Mesenchymal stem cell (in vitro differentiated cells and primary cell): ENCODE measurements around the gene NUMB.

ENCODE experiments used
- DNase-seq: peaks from one replicate; pipeline ENCODE4 v3.0.0-alpha.2; 2013
- H2AFZ ChIP-seq: one replicate; pipeline ENCODE4 v1.6.1; 2013; ENCODE audit warnings: low read depth, mild to moderate bottlenecking, control low read depth, inconsistent platforms, low read length, moderate library complexity
- H2AK5ac ChIP-seq: 2 replicates; pipeline ENCODE4 v1.6.1; 2013; ENCODE audit warnings: low read length, moderate library complexity, mild to moderate bottlenecking, inconsistent platforms; ENCODE audit not compliant: severe bottlenecking
- H2BK120ac ChIP-seq: one replicate; pipeline ENCODE4 v1.6.1; 2013; ENCODE audit warnings: low read depth, mild to moderate bottlenecking, inconsistent platforms, low read length, moderate library complexity
- H2BK12ac ChIP-seq, 2 experiments: one replicate each; pipeline ENCODE4 v1.6.1; 2013; ENCODE audit warnings: inconsistent platforms in 2 of 2, low read length in 2 of 2, mild to moderate bottlenecking in 2 of 2, moderate library complexity in 2 of 2, control low read depth in 1 of 2
- H2BK15ac ChIP-seq: one replicate; pipeline ENCODE4 v1.6.1; 2013; ENCODE audit warnings: mild to moderate bottlenecking, low read depth, inconsistent platforms; ENCODE audit not compliant: poor library complexity, severe bottlenecking
- H2BK5ac ChIP-seq: 2 replicates; pipeline ENCODE4 v1.6.1; 2013; ENCODE audit warnings: low read depth, mild to moderate bottlenecking, low read length, control low read depth, inconsistent platforms; ENCODE audit not compliant: poor library complexity, severe bottlenecking
- H3K14ac ChIP-seq, 2 experiments: one replicate each; pipeline ENCODE4 v1.6.1; 2013; ENCODE audit warnings: inconsistent platforms in 2 of 2, low read length in 2 of 2, control low read depth in 1 of 2, mild to moderate bottlenecking in 1 of 2, moderate library complexity in 1 of 2
- H3K18ac ChIP-seq, 2 experiments: one replicate each; pipeline ENCODE4 v1.6.1; 2013; ENCODE audit warnings: inconsistent platforms in 2 of 2, low read length in 2 of 2, control low read depth in 1 of 2, low read depth in 1 of 2, mild to moderate bottlenecking in 1 of 2
- H3K23ac ChIP-seq, 2 experiments: one replicate each; pipeline ENCODE4 v1.6.1; 2013; ENCODE audit warnings: inconsistent platforms in 2 of 2, low read length in 2 of 2, mild to moderate bottlenecking in 2 of 2, moderate library complexity in 2 of 2, control low read depth in 1 of 2
- H3K27ac ChIP-seq: 2 replicates; pipeline ENCODE4 v1.5.1; 2013; ENCODE audit warnings: mild to moderate bottlenecking, moderate library complexity, low read length, control low read depth, inconsistent platforms; ENCODE audit not compliant: poor library complexity, severe bottlenecking
- H3K27me3 ChIP-seq, 2 experiments: 2 replicates each; pipeline versions ENCODE4 v1.6.1 to v1.7.0; 2013; ENCODE audit warnings: low read length in 2 of 2, mild to moderate bottlenecking in 2 of 2, moderate library complexity in 2 of 2, control low read depth in 1 of 2, inconsistent platforms in 1 of 2; ENCODE audit not compliant: control insufficient read depth in 1 of 2, insufficient read depth in 1 of 2
- H3K36me3 ChIP-seq, 2 experiments: 2 replicates each; pipeline versions ENCODE4 v1.6.1 to v1.7.0; 2013; ENCODE audit warnings: low read length in 2 of 2, control low read depth in 1 of 2, inconsistent platforms in 1 of 2, low read depth in 1 of 2, mild to moderate bottlenecking in 1 of 2; ENCODE audit not compliant: insufficient read depth in 2 of 2, control insufficient read depth in 1 of 2
- H3K4ac ChIP-seq, 2 experiments: one replicate each; pipeline ENCODE4 v1.6.1; 2013; ENCODE audit warnings: inconsistent platforms in 2 of 2, low read length in 2 of 2, mild to moderate bottlenecking in 2 of 2, moderate library complexity in 2 of 2, control low read depth in 1 of 2, low read depth in 1 of 2
- H3K4me1 ChIP-seq: 2 replicates; pipeline ENCODE4 v1.6.1; 2013; ENCODE audit warnings: low read depth, low read length, control low read depth; ENCODE audit not compliant: control insufficient read depth, insufficient read depth
- H3K4me2 ChIP-seq: 2 replicates; pipeline ENCODE4 v1.6.1; 2013; ENCODE audit warnings: low read length, mild to moderate bottlenecking, inconsistent platforms; ENCODE audit not compliant: poor library complexity, severe bottlenecking
- H3K4me3 ChIP-seq, 2 experiments: 2 replicates each; pipeline versions ENCODE4 v1.5.1 to v1.7.0; 2013; ENCODE audit warnings: low read length in 2 of 2, mild to moderate bottlenecking in 2 of 2, control low read depth in 1 of 2, low read depth in 1 of 2; ENCODE audit not compliant: insufficient read depth in 1 of 2
- H3K79me1 ChIP-seq: replicated peaks from 2 replicates; pipeline ENCODE4 v1.6.1; 2013; ENCODE audit warnings: mild to moderate bottlenecking, control low read depth, low read length, inconsistent platforms; ENCODE audit not compliant: poor library complexity, severe bottlenecking
- H3K9ac ChIP-seq: 2 replicates; pipeline ENCODE4 v1.7.0; 2013; ENCODE audit warnings: mild to moderate bottlenecking, low read length, moderate library complexity
- H3K9me3 ChIP-seq: 2 replicates; pipeline ENCODE4 v1.7.0; 2013; ENCODE audit warnings: mild to moderate bottlenecking, low read length; ENCODE audit not compliant: control insufficient read depth
- H4K8ac ChIP-seq: one replicate; pipeline ENCODE4 v1.6.1; 2013; ENCODE audit warnings: inconsistent platforms, mild to moderate bottlenecking, low read length, moderate library complexity
- H4K91ac ChIP-seq: one replicate; pipeline ENCODE4 v1.6.1; 2013; ENCODE audit warnings: mild to moderate bottlenecking, low read length, inconsistent platforms
- WGBS: methylation state at CpG from one replicate; pipeline ENCODE4 v1.1.7; 2013; ENCODE audit warnings: mixed read lengths; 5-methylcytosine and 5-hydroxymethylcytosine counted together

The NUMB gene

DNA sequence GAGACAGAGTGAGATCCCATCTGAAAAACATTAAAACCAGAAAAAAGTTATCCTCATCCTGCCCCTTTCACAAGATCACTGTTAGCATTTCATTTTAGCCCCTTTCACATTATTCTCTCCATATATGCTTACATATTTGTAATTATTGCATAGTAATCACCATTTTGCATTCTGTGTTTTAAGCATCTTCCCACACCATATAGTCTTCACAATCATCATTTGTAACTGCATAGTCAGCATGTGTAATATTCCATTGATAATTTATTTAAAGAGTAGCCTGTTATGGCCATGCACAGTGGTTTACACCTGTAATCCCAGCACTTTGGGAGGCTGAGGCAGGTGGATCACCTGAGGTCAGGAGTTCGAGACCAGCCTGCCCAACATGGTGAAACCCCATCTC lies 209.2 kb downstream of the NUMB start:
- Histone ChIP-seq H3K9ac (peak overlapping the region; percentile 77), H3K36me3 (peaks cover 0 to 60% of the 10 kb centered on the region in 2 experiments), H3K27ac (peak overlapping the region; percentile 50), H3K14ac (no peak overlapping the region), H4K91ac (no peak overlapping the region), H3K4me1 (peaks cover 49% of the 10 kb centered on the region), H2BK12ac (no peak overlapping the region), H3K4ac (no peak overlapping the region), H3K23ac (no peak overlapping the region), H3K18ac (no peak overlapping the region), H2BK15ac (no peak overlapping the region), H2BK120ac (no peak overlapping the region), H2AFZ (no peak overlapping the region), H3K27me3 (peaks cover 0 to 2% of the 10 kb centered on the region in 2 experiments), H4K8ac (no peak overlapping the region), H3K4me2 (no peak overlapping the region), H3K9me3 (no peaks in the 10 kb centered on the region), H3K79me1 (peaks cover 15% of the 10 kb centered on the region), H2BK5ac (no peak overlapping the region), H3K4me3 (no peak overlapping the region), H2AK5ac (no peak overlapping the region)
- DNase-seq = no peak
- WGBS = 100% methylated on average over 1 of the region's 1 CpG

DNA sequence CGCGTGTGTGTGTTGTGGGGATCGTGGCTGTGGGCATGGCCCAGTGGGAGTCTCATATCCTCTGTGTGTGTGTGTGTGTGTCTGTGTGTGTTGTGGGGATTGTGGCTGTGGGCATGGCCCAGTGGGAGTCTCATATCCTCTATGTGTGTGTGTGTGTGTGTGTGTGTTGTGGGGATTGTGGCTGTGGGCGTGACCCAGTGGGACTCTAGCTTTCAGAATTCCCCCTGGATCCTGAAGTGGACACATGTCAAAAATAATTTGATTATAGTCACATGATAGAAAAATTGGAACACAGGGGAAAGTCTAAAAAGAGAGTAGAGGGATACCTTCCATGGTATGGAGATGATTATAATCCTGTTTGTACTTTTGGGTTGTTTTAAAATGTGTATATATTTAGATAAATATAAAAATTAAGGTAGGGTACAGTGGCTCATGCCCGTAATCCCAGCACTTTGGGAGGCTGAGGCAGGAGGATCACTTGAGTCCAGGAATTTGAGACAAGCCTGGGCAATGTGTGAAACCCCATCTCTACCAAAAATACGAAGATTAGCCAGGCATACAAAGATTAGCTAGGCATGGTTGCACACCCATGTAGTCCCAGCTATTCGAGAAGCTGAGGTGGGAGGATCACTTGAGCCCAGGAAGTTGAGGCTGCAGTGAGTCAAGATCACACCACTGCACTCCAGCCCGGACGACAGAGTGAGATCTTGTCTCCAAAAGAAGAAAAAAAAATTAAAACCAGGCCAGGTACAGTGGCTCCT lies 210.1 kb downstream of the NUMB start:
- no peak overlapping the region for H4K91ac ChIP-seq
- H2BK5ac ChIP-seq = no peak overlapping the region
- H2BK120ac ChIP-seq = no peak overlapping the region
- no peak overlapping the region for H3K23ac ChIP-seq
- H3K36me3 ChIP-seq = peaks cover 0 to 52% of the 10 kb centered on the region in 2 experiments
- 77% methylated on average over 9 of the region's 9 CpGs for WGBS
- H3K4me1 ChIP-seq = peaks cover 45% of the 10 kb centered on the region
- H3K27ac ChIP-seq = peak overlapping the region; percentile 50
- no peak overlapping the region for H3K4ac ChIP-seq
- H2BK12ac ChIP-seq = no peak overlapping the region
- no peak overlapping the region for H3K18ac ChIP-seq
- H3K79me1 ChIP-seq = peaks cover 17% of the 10 kb centered on the region
- H2AFZ ChIP-seq = no peak overlapping the region
- peak overlapping the region; percentile 77 for H3K9ac ChIP-seq
- H4K8ac ChIP-seq = no peak overlapping the region
- H3K9me3 ChIP-seq = no peaks in the 10 kb centered on the region
- H3K27me3 ChIP-seq = peaks cover 0 to 2% of the 10 kb centered on the region in 2 experiments
- H3K4me3 ChIP-seq = no peak overlapping the region
- H2BK15ac ChIP-seq = no peak overlapping the region
- no peak for DNase-seq
- no peak overlapping the region for H2AK5ac ChIP-seq
- peak overlapping the region in 1 of 2 experiments; percentile 50 for H3K14ac ChIP-seq
- no peak overlapping the region for H3K4me2 ChIP-seq

DNA sequence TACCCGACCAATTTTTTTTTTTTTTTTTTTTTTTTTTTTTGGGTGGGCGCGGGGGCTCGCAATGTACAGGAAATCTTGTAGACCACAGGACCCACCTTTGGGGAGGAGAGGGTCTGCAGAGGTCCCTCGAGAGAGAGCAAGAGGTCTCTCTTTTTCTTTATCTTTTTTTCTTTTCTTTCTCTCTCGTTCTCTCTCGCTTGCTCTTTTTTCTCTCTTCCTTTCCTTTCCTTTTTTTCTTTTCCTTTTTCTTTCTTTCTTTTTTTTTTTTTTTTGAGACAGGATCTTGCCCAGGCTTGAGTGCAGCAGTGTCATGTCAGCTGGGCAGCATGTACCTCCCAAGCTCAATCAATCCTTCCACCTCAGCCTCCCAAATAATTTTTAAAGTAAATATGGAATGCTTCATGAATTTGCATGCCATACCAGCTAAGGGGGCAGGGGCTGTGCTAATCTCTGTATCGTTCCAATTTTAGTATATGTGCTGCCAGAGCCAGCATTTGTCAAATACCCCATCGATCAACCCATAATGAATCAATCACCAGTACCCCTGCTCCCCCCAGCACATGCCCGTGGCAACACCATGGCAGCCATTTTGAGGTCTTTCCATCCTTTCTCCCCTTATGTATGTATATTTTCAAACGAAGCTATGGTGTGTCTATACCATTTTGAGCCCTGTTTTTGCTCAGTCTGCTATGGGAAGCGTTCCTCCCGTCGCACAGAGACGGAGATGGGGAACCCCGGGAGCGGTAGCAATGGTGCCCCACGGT lies 211.8 kb downstream of the NUMB start:
- H3K27ac ChIP-seq = no peak overlapping the region
- 92% methylated on average over 13 of the region's 18 CpGs for WGBS
- no peak overlapping the region for H2BK15ac ChIP-seq
- no peak overlapping the region for H2BK5ac ChIP-seq
- no peak for DNase-seq
- no peak overlapping the region for H3K4me2 ChIP-seq
- peak overlapping the region; percentile 85 for H3K9ac ChIP-seq
- H2BK120ac ChIP-seq = no peak overlapping the region
- no peaks in the 10 kb centered on the region for H3K9me3 ChIP-seq
- H2AK5ac ChIP-seq = peak overlapping the region; percentile 37
- H3K4me3 ChIP-seq = peak overlapping the region in 1 of 2 experiments; percentile 82
- H3K27me3 ChIP-seq = peaks cover 0 to 2% of the 10 kb centered on the region in 2 experiments
- H2AFZ ChIP-seq = no peak overlapping the region
- no peak overlapping the region for H3K18ac ChIP-seq
- H4K8ac ChIP-seq = no peak overlapping the region
- H3K4me1 ChIP-seq = peaks cover 43% of the 10 kb centered on the region
- H3K14ac ChIP-seq = no peak overlapping the region
- H2BK12ac ChIP-seq = no peak overlapping the region
- H3K36me3 ChIP-seq = peaks cover 0 to 39% of the 10 kb centered on the region in 2 experiments
- no peak overlapping the region for H3K4ac ChIP-seq
- peaks cover 15% of the 10 kb centered on the region for H3K79me1 ChIP-seq
- H3K23ac ChIP-seq = no peak overlapping the region
- H4K91ac ChIP-seq = no peak overlapping the region
